ENCODE data around the gene ARHGEF1. TPM values are rescaled to one million over a fixed set of nuclear protein-coding genes. Genes with fewer than 3 reads are reported as not detected.

Gene ARHGEF1
- total RNA-seq, 1 experiment from 2014 or later, result 163 TPM

DNA sequence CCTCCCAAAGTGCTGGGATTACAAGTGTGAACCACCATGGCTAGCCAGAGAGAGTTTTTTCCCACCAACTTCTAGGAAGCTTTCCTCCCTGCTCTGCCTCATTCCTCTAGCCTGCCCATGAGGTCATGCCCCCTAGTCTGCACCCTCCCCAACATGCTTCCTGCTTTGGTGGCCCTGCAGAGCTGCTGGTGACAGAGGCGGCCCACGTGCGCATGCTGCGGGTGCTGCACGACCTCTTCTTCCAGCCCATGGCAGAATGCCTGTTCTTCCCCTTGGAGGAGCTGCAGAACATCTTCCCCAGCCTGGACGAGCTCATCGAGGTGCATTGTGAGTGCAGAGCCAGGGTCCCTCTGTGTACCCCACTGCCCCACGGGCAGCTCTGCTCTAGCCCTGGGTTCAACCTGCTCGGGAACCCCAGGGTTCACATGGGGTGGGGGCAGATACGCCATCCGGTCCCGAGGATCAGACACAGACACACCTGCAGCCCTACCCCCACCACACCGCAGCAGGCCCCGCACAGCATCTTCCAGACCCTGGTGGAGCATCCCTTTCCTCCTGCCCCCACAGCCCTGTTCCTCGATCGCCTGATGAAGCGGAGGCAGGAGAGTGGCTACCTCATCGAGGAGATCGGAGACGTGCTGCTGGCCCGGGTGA lies 18.9 kb downstream of the ARHGEF1 start:
- no peak for TF ChIP-seq CTCF (IDR thresholded peaks at IDR 0.05; ENCODE audit: unreplicated experiment)
- CTCF ChIA-PET, result interaction anchor here (0.7 kb wide), 1 partner anchor 32 kb away, joined by 3 read pairs; no protein-coding TSS in a partner anchor
- Mint-ChIP-seq H3K27me3 (ENCODE audit: unreplicated experiment) (no peaks in the 10 kb centered on the region), H3K4me3 (ENCODE audit: low read depth, unreplicated experiment) (no peak overlapping the region), H3K36me3 (ENCODE audit: insufficient read depth, unreplicated experiment) (peaks cover 68% of the 10 kb centered on the region), H3K9me3 (ENCODE audit: low read depth, unreplicated experiment) (no peaks in the 10 kb centered on the region), H3K4me1 (ENCODE audit: low read depth, unreplicated experiment) (peaks cover 37% of the 10 kb centered on the region), H3K27ac (ENCODE audit: unreplicated experiment) (no peak overlapping the region)
- no peak for DNase-seq
- BruUV-seq (replicated peaks), result no TSS peak
- intact Hi-C loops (cut with micrococcal nuclease; ENCODE audit: unreplicated experiment), result no loop called here

GRCh38 chr19:41902594-41902993 lies 19.6 kb downstream of the ARHGEF1 start:
- peaks cover 41% of the 10 kb centered on the region for H3K4me1 Mint-ChIP-seq (ENCODE audit: low read depth, unreplicated experiment)
- no peak for DNase-seq
- BruUV-seq (replicated peaks), result no TSS peak
- no peaks in the 10 kb centered on the region for H3K27me3 Mint-ChIP-seq (ENCODE audit: unreplicated experiment)
- H3K9me3 Mint-ChIP-seq (ENCODE audit: low read depth, unreplicated experiment), result no peaks in the 10 kb centered on the region
- intact Hi-C loops (cut with micrococcal nuclease; ENCODE audit: unreplicated experiment), result no loop called here
- no peak overlapping the region for H3K4me3 Mint-ChIP-seq (ENCODE audit: low read depth, unreplicated experiment)
- no peak overlapping the region for H3K27ac Mint-ChIP-seq (ENCODE audit: unreplicated experiment)
- CTCF ChIA-PET, result interaction anchor here (1.3 kb wide), 1 partner anchor 55 kb away, joined by 3 read pairs; no protein-coding TSS in a partner anchor
- peaks cover 75% of the 10 kb centered on the region for H3K36me3 Mint-ChIP-seq (ENCODE audit: insufficient read depth, unreplicated experiment)
- TF ChIP-seq CTCF (IDR thresholded peaks at IDR 0.05; ENCODE audit: unreplicated experiment), result no peak

- Mint-ChIP-seq H3K27ac (ENCODE audit: unreplicated experiment) (no peak overlapping the region), H3K36me3 (ENCODE audit: insufficient read depth, unreplicated experiment) (peaks cover 72% of the 10 kb centered on the region), H3K27me3 (ENCODE audit: unreplicated experiment) (no peaks in the 10 kb centered on the region), H3K9me3 (ENCODE audit: low read depth, unreplicated experiment) (no peaks in the 10 kb centered on the region), H3K4me1 (ENCODE audit: low read depth, unreplicated experiment) (peaks cover 41% of the 10 kb centered on the region), H3K4me3 (ENCODE audit: low read depth, unreplicated experiment) (no peak overlapping the region)
- no peak for TF ChIP-seq CTCF (IDR thresholded peaks at IDR 0.05; ENCODE audit: unreplicated experiment)
- CTCF ChIA-PET, result interaction anchor here (0.7 to 1.3 kb wide), 3 partner anchors 47 to 666 kb away, joined by 3 read pairs; no protein-coding TSS in a partner anchor
- no peak for DNase-seq
- intact Hi-C loops (cut with micrococcal nuclease; ENCODE audit: unreplicated experiment), result no loop called here
- no TSS peak for BruUV-seq (replicated peaks)
Observed at GRCh38 chr19:41903193-41903953, 20.4 kb downstream of the ARHGEF1 start.

- no peaks in the 10 kb centered on the region for H3K27me3 Mint-ChIP-seq (ENCODE audit: unreplicated experiment)
- CTCF ChIA-PET, result interaction anchor here (0.5 to 0.7 kb wide), 3 partner anchors 46 to 665 kb away, joined by 3 to 14 read pairs (median 3); no protein-coding TSS in a partner anchor
- BruUV-seq (replicated peaks), result no TSS peak
- peak overlapping the region; percentile 70 for H3K27ac Mint-ChIP-seq (ENCODE audit: unreplicated experiment)
- TF ChIP-seq CTCF (IDR thresholded peaks at IDR 0.05; ENCODE audit: unreplicated experiment), result no peak
- DNase-seq, result peak; percentile 91
- peaks cover 68% of the 10 kb centered on the region for H3K36me3 Mint-ChIP-seq (ENCODE audit: insufficient read depth, unreplicated experiment)
- intact Hi-C loops (cut with micrococcal nuclease; ENCODE audit: unreplicated experiment), result loop anchor here (2.0 kb wide), 1 partner anchor 17 kb away; no protein-coding TSS in a partner anchor
- H3K4me1 Mint-ChIP-seq (ENCODE audit: low read depth, unreplicated experiment), result peaks cover 41% of the 10 kb centered on the region
- peak overlapping the region; percentile 43 for H3K4me3 Mint-ChIP-seq (ENCODE audit: low read depth, unreplicated experiment)
- H3K9me3 Mint-ChIP-seq (ENCODE audit: low read depth, unreplicated experiment), result no peaks in the 10 kb centered on the region
Observed at GRCh38 chr19:41904118-41904870, 21.3 kb downstream of the ARHGEF1 start.
